Islet of Langerhans (tissue), 1 donor: ENCODE data around the gene SPNS2.

Experiments
- FAIRE-seq: peaks from one replicate; lab custom pipeline; 2011; peaks lifted over from hg19 to GRCh38; lab: Jason Lieb, UNC

SPNS2 gene

GRCh38 chr17:4520060-4520893, 21.6 kb downstream of the SPNS2 start:
- FAIRE-seq, result no peak

- no peak for FAIRE-seq
Measured at GRCh38 chr17:4520894-4521600, 22.4 kb downstream of the SPNS2 start.

- no peak for FAIRE-seq
Measured at GRCh38 chr17:4522661-4523060, 24.0 kb downstream of the SPNS2 start.

GRCh38 chr17:4523946-4524345, 25.3 kb downstream of the SPNS2 start:
- no peak for FAIRE-seq

GRCh38 chr17:4525691-4526397, 27.2 kb downstream of the SPNS2 start:
- FAIRE-seq, result no peak

- no peak for FAIRE-seq
Measured at GRCh38 chr17:4527134-4527533, 28.5 kb downstream of the SPNS2 start.

GRCh38 chr17:4527566-4528125, 29.0 kb downstream of the SPNS2 start:
- no peak for FAIRE-seq

GRCh38 chr17:4529533-4530152, 31.0 kb downstream of the SPNS2 start:
- FAIRE-seq, result no peak

GRCh38 chr17:4530799-4531730, 32.4 kb downstream of the SPNS2 start:
- FAIRE-seq, result no peak

GRCh38 chr17:4531988-4532736, 33.5 kb downstream of the SPNS2 start:
- no peak for FAIRE-seq

GRCh38 chr17:4532860-4533522, 34.3 kb downstream of the SPNS2 start:
- no peak for FAIRE-seq

- no peak for FAIRE-seq
Measured at GRCh38 chr17:4533523-4534504, 35.1 kb downstream of the SPNS2 start.

- FAIRE-seq, result no peak
Measured at GRCh38 chr17:4534515-4534914, 35.8 kb downstream of the SPNS2 start.

- FAIRE-seq, result no peak
Measured at GRCh38 chr17:4534928-4535666, 36.4 kb downstream of the SPNS2 start.

- FAIRE-seq, result no peak
Measured at GRCh38 chr17:4535667-4536258, 37.1 kb downstream of the SPNS2 start.

GRCh38 chr17:4536259-4536741, 37.6 kb downstream of the SPNS2 start:
- FAIRE-seq, result no peak

- FAIRE-seq, result no peak
Measured at GRCh38 chr17:4536742-4537411, 38.2 kb downstream of the SPNS2 start.
